HG03108 (cell line): Measurements from ENCODE around the gene CAMKK1.
A peak's percentile ranks its signal among the peaks of the same experiment; 100 is the strongest.
"Not testable (repeated sequence)": the region's sequence is repeated elsewhere in the genome, so short reads cannot be mapped to it uniquely, and the experiment has no call there.

Experiments used
- ATAC-seq: cut with Tn5 transposase; IDR thresholded peaks from one replicate; pipeline ENCODE4 v1.9.1; 2021; ENCODE audit warnings: moderate library complexity; ENCODE audit not compliant: unreplicated experiment

Gene CAMKK1

GRCh38 chr17:3848229-3848835 lies 44.5 kb downstream of the CAMKK1 start:
- ATAC-seq: no peak

DNA sequence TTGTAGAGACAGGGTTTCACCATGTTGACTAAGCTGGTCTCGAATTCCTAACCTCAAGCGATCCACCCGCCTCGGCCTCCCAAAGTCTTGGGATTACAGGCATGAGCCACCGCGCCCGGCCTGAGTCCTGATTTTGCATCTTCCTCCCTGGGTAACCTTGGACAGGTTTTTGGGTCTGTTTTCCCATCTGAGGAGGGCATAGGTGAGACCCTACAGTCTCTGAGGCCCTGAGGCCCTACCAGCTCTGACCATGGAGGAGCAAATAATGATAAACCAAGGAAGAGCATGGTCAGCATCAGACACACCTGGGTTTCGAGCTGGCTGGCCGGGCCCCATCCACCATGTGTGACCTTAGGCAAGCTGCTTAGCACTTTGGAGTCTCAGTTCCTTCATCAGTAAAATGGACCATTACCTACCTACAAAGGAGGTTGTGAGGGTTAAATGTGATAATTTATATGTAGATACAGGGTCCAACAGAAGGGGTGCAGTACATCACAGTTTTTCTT lies 45.6 kb downstream of the CAMKK1 start:
- ATAC-seq: no peak

GRCh38 chr17:3846437-3847164 lies 46.3 kb downstream of the CAMKK1 start:
- no peak for ATAC-seq

DNA sequence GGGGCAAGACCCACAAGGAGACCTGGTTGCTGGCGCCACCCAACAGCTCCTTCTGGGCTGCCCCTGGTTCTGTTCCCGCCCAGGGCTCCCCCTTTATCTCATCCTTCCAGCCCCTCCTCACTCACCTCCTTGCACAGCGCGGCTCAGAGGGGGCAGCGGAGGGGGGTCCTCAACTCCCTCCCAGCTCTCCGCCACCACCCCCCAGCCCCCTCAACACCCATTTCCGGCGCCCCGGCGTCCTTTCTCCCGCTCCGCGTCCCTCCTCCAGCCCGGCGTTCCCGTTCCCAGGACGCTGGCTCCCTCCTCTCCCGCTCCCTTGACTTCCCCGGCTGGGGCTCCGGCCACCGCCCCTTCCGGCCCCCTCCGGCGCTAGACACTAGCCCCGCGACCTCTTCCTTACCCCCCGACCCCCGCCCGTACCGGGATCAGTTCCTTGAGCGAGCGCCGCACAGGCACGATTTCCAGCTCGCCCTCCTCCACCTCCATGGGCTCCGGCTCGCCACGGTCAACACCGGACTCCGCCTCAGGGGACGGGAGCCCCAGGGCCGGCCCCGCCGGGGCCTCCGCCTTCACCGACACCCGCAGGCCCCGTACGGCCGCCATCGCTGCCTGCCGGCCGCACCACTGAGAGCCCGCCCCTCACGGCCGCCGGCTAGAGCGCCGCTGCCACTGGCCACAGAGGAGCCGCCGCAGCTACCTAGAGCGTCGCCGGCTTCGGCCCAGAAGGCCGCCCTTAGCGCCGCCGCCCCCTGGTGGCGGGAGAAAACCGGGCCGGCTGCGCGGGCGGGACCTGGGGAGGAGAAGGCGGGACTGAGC lies 47.0 kb downstream of the CAMKK1 start, which contains the start of gene NCBP3:
NCBP3 (minus strand) TSS at position 626 of the 816 bp plus-strand sequence; CDS start at position 603, 23 bp downstream.
- ATAC-seq: peak; percentile 96

DNA sequence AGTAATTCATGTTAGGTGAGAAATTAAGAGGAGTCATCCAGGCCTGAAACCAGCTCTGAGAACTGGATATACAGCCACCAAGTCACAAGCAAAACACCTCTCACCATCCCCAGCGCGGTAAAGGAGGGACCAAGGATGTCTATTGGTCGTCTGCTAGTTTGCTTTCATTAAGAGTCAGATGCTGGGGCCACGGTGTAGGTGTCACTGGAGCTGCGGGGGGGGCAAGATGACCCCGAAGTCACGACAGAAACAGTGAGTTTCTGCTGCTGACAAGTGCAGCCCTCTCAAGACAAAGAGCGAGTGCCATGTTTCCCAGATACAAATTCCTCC lies 47.6 kb downstream of the CAMKK1 start:
- ATAC-seq: no peak

GRCh38 chr17:3844556-3844955 lies 48.3 kb downstream of the CAMKK1 start:
- not testable (repeated sequence) for ATAC-seq

DNA sequence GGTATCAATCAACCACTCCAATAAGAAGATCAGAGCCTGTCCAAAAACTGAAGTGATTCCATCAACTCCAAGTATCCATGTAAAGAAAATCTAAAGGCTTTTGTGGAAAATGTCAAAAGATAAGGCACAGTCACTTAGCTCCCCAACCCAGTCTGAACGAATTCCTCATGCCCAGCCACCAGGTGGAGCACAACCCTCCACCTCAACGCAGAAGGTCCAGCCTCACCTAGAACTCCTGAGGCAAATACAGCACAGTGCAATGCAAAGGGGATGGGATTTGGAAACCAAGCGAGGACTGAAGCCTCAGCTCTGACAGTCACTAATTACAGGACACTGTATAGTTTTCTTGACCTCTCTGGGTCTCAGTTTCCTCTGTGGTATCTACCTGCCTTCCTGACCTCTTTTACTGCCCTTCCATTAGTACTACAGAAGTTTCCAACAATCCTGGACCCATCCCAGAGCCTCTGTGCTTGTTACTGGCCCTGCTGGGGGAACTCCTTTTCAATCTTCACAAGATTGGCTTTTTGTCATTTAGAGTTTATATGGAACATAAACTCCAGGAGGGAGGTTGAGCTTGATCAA lies 48.8 kb downstream of the CAMKK1 start:
- ATAC-seq: no peak

DNA sequence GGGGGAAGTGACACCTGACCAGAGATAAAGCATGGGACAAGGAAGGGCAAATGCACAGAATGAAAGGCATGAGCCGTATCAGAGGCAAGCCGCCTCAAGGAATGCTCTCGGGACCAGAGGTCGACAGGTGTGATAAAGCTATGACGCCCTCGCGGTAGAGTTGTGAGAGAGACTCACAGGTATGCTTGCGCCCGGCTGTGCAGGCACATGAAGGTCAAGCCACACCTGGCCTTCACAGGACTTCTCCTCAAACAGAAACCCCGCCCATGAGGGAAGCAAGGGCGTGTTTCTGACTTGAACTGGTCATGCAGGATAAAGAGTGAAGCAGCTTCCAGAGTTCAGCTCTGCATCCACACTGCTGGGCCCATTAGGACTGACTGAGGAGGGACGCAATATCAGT lies 54.6 kb downstream of the CAMKK1 start:
- ATAC-seq: no peak

DNA sequence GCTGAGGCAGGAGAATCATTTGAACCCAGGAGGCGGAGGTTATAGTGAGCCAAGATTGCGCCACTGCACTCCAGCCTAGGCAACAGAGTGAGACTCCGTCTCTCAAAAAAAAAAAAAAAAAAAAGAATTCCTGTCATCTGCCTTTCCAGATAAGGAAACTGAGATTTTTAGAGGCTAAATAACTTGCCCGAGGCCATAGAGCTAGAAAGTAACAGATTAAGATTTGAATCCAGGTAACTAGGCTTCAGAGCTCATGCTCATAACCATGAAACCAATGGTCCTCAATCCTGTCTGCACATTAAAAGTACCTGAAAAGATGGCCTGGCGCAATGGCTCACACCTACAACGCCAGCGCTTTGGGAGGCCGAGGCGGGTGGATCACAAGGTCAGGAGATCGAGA lies 56.3 kb downstream of the CAMKK1 start:
- no peak for ATAC-seq

- no peak for ATAC-seq
Measured at GRCh38 chr17:3835410-3836229, 57.2 kb downstream of the CAMKK1 start.

- no peak for ATAC-seq
Measured at GRCh38 chr17:3834811-3835210, 58.0 kb downstream of the CAMKK1 start.

DNA sequence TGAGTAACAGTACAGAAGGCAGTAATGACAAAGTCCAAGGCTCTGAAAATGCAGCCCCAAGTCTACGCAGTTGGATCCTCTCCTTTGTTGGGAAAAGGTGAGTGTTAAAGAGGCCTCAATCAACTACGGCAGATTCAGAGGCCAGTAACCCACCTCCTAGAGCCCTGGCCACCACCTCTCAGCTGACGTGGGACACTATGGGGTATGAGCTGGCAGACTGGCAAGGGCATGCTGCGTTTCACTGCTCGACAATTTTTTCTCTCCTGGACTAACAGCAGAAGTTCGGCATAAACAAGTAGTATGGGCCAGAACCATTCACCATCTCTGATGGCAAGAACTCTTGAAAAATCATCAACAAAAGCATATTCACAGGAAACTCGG lies 64.0 kb downstream of the CAMKK1 start:
- no peak for ATAC-seq

DNA sequence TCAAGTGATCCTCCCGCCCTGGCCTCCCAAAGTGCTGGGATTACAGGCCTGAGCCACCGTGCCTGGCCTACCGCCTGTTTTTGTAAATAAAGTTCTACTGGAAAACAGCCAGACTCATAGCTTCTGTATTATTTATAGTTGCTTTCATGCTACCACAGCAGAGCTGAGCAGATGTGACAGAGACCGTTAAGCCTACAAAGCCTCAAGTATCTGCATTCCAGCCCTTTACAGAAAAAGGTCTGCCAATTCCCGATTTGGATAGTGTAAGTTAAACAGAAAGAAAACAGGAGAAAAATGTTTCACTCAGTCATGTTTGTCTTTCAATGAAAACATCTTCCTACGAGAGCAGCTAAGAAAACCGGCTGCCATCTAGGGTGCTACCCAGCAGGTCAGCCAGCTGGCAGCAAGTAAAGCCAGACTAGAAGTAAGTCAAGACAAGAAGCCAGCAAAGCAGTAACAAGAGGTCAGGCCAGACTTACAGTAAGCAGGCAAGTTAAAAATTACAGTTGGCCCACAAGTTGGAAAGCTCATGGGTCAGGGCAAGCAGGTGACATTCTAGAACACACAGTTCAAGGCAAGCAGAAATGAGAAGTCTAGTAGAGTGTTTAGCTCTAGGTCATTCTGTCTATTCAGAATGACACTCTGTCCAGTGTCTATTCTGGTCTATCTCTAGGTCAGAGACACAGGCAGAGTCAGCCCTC lies 64.6 kb downstream of the CAMKK1 start:
- no peak for ATAC-seq

DNA sequence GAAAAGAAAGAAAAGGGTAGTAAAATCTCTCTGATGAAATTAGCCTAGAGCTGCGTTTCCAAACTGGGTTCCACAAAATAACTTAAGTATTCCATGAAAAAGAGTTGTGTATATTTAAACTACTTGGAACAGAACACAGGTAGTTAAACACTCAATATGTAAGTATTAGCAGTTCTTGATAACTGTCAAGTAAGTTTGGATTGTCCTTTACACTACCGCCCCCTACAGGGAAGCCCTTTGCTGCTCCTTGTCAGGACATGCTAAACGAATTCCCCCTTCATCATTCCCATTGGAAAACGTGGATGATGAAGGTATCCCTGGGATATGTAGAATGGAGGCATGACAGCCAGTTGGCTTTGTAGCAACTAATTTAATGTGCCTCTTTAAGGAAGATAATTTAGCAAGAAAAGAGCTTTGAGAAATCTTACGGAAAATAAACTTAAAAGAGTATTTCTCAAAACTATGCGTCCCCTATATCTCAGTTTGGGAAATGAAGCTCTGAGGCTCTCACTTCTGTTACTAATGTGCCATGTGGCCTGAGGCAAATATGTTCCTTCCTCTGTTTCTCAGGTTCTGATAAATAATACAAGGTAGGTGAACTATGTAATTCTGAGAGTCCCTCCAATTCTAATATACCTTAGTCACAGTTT lies 65.6 kb downstream of the CAMKK1 start:
- ATAC-seq: no peak

- ATAC-seq: no peak
Measured at GRCh38 chr17:3826191-3826590, 66.7 kb downstream of the CAMKK1 start.

DNA sequence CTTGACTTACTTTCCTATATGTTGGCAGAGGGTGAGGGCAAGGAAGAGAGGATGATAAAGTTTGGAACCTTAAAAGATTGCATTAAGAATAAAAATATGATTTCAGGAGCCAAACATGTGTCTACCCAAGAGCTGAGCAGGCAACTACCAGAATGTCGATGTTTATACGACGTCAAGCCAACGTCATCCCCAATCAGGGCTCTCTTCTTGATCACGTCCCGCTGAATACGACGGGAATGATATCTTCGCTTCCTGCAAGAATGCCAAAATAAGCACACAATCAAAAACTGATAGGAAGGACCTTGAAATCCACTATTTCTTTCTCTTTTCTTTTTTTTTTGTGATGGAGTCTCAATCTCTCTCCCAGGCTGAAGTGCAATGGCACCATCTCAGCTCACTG lies 71.8 kb downstream of the CAMKK1 start:
- no peak for ATAC-seq

DNA sequence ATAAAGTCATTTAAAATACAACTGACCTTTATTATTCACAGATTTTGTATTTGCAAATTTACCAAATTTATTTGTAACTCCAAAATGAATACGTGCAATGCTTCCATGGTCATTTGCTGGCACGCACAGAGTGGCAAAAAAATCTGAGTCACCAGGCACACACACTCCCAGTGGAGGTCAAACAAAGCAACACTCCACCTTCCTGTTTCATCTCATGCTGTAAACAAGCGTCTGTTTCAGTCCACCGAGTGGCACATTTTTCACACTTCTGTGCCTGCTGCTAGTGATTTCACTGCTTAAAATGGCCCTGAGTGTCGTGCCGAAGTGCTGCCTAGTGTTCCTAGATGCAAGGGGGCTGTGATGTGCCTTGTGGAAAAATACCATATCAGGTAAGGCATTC lies 74.1 kb downstream of the CAMKK1 start:
- no peak for ATAC-seq

DNA sequence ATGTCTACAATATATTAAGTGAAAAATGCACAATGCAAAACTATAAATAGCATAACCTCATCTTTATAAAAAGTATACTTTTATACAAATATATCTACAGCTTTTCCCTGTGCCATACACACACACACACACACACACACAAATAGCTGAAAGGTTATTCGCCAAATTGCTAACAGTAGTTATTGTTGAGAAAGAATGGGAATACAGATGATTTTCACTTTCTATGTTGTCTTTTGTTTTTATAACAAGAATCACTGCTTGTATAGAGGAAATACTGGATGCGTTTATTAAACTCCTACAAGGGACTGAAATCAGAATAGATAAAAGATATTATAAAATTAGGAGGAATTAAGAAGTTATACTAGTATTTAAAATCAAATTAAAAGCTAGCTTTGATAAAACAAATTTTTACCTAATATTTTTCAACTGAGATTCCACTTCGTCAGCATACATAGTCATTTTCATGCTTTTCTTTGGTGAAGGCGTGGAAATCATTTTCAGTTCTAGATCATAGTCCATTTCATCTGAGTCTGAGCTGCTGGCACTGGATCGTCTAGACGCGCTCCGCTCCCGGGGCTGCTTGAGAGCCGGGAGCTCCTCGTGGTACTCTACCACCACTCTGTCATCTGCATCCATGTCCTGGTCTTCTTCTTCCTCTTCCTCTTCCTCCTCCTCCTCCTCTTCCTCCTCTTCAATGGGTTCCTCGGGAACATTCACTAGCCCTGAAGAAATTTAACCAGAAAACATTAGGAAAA lies 74.8 kb downstream of the CAMKK1 start:
- ATAC-seq: no peak

DNA sequence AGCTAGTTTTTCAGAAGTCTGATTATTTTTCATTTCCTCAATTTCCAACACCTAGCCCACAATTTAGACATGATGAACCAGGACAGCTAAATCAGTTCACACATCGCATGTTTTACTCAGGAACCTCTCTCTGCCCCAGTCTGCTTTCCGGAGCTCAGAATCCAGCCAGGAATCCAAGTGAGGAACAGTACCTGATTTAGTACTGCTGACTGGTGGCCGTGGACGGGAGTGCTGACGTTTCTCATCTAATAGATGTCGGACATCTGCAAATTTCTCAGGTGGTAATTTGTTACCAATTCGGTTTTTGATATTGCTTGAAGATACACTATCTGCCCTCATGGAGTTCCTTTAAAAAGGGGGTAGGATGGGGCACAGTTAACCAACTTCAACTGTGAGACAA lies 76.9 kb downstream of the CAMKK1 start:
- ATAC-seq: no peak
